GM18873 (cell line): ENCODE data around the gene TGFBRAP1.
"Not testable (repeated sequence)": the region's sequence is repeated elsewhere in the genome, so short reads cannot be mapped to it uniquely, and the experiment has no call there.

Source experiments
- ATAC-seq: cut with Tn5 transposase; IDR thresholded peaks from one replicate; pipeline ENCODE4 v1.9.1; 2021; ENCODE audit warnings: mild to moderate bottlenecking, moderate library complexity, moderate number of reproducible peaks; ENCODE audit not compliant: unreplicated experiment, low FRiP score

TGFBRAP1 gene

GRCh38 chr2:105280281-105280680 is 49.3 kb downstream of the TGFBRAP1 start:
- no peak for ATAC-seq

GRCh38 chr2:105279126-105279525 is 50.4 kb downstream of the TGFBRAP1 start:
- no peak for ATAC-seq

GRCh38 chr2:105278654-105279053 is 50.9 kb downstream of the TGFBRAP1 start:
- no peak for ATAC-seq

- ATAC-seq, result no peak
These were observed 55.5 kb downstream of the TGFBRAP1 start for GRCh38 chr2:105274046-105274445.

- ATAC-seq, result no peak
These were observed 57.4 kb downstream of the TGFBRAP1 start for GRCh38 chr2:105272176-105272575.

- no peak for ATAC-seq
These were observed 58.0 kb downstream of the TGFBRAP1 start for GRCh38 chr2:105271393-105272045.

- no peak for ATAC-seq
These were observed 60.1 kb downstream of the TGFBRAP1 start for GRCh38 chr2:105269426-105269825.

GRCh38 chr2:105262651-105263091 is 66.9 kb downstream of the TGFBRAP1 start:
- ATAC-seq, result no peak

- ATAC-seq, result no peak
These were observed 68.5 kb downstream of the TGFBRAP1 start for GRCh38 chr2:105261061-105261460.

GRCh38 chr2:105258835-105259350 is 70.6 kb downstream of the TGFBRAP1 start:
- ATAC-seq, result no peak

- no peak for ATAC-seq
These were observed 71.6 kb downstream of the TGFBRAP1 start for GRCh38 chr2:105257981-105258380.

- no peak for ATAC-seq
These were observed 73.0 kb downstream of the TGFBRAP1 start for GRCh38 chr2:105256431-105257047.

GRCh38 chr2:105255979-105256378 is 73.6 kb downstream of the TGFBRAP1 start:
- ATAC-seq, result no peak

- ATAC-seq, result no peak
These were observed 74.9 kb downstream of the TGFBRAP1 start for GRCh38 chr2:105254531-105255210.

GRCh38 chr2:105252271-105252670 is 77.3 kb downstream of the TGFBRAP1 start:
- ATAC-seq, result no peak

GRCh38 chr2:105251016-105251648 is 78.4 kb downstream of the TGFBRAP1 start:
- ATAC-seq, result not testable (repeated sequence)

GRCh38 chr2:105249891-105250290 is 79.6 kb downstream of the TGFBRAP1 start:
- no peak for ATAC-seq

GRCh38 chr2:105249181-105249580 is 80.4 kb downstream of the TGFBRAP1 start:
- ATAC-seq, result no peak

GRCh38 chr2:105248316-105249070 is 81.0 kb downstream of the TGFBRAP1 start:
- ATAC-seq, result no peak

- ATAC-seq, result no peak
These were observed 85.1 kb downstream of the TGFBRAP1 start for GRCh38 chr2:105244451-105244850.
